HepG2 (cell line): Measurements from ENCODE around the gene TNP2. TPM values are rescaled to one million over a fixed set of nuclear protein-coding genes. Genes with fewer than 3 reads are reported as not detected.
A peak's percentile ranks its signal among the peaks of the same experiment; 100 is the strongest.

Experiments
- HNF1B ChIP-seq: sonication (generic); formaldehyde crosslinking; IDR thresholded peaks from 2 replicates; pipeline ENCODE4 v1.5.1; 2020; ENCODE audit warnings: mild to moderate bottlenecking, moderate library complexity, missing genetic modification reagents
- HOXD1 ChIP-seq: sonication (generic); formaldehyde crosslinking; IDR thresholded peaks from 2 replicates; pipeline ENCODE4 v1.5.0; 2020; ENCODE audit warnings: missing genetic modification reagents
- KLF16 ChIP-seq, 2 experiments: sonication (generic) in 1 of 2; formaldehyde crosslinking in 1 of 2; IDR thresholded peaks; 2 replicates each; pipeline versions ENCODE4 v1.6.1 to v1.8.0; 2016 to 2023; ENCODE audit warnings: missing genetic modification reagents in 2 of 2, missing compliant biosample characterization in 1 of 2
- KLF6 ChIP-seq: IDR thresholded peaks from 2 replicates; pipeline ENCODE4 v1.8.0; 2016; ENCODE audit warnings: missing biosample characterization, missing genetic modification reagents
- LBX2 ChIP-seq: sonication (generic); formaldehyde crosslinking; IDR thresholded peaks from 2 replicates; pipeline ENCODE4 v1.5.0; 2020; ENCODE audit warnings: missing genetic modification reagents, mild to moderate bottlenecking, borderline replicate concordance
- NFE2L2 ChIP-seq: fragments of 150-350 bp; IDR thresholded peaks from 2 replicates; pipeline ENCODE4 v1.6.1; 2014; ENCODE audit warnings: low read length
- PATZ1 ChIP-seq: sonication (generic); formaldehyde crosslinking; IDR thresholded peaks from 2 replicates; pipeline ENCODE4 v1.4.0; 2020; ENCODE audit warnings: missing genetic modification reagents
- SKIL ChIP-seq: sonication (generic); formaldehyde crosslinking; IDR thresholded peaks from 2 replicates; pipeline ENCODE4 v1.8.0; 2022; ENCODE audit warnings: missing genetic modification reagents, mild to moderate bottlenecking, moderate library complexity, borderline replicate concordance
- SP1 ChIP-seq, 2 experiments: fragments of 450-650 bp in 1 of 2; sonication (generic) in 1 of 2; formaldehyde crosslinking in 1 of 2; IDR thresholded peaks; 2 replicates each; pipeline versions ENCODE4 v1.4.0 to v1.6.1; 2016 to 2020; ENCODE audit warnings: missing genetic modification reagents in 1 of 2
- TGIF2 ChIP-seq: IDR thresholded peaks from 2 replicates; pipeline ENCODE4 v1.6.1; 2016; ENCODE audit warnings: control low read depth, missing compliant biosample characterization
- XBP1 ChIP-seq: sonication (generic); formaldehyde crosslinking; IDR thresholded peaks from 2 replicates; pipeline ENCODE4 v1.5.0; 2020; ENCODE audit warnings: missing genetic modification reagents
- ZBTB39 ChIP-seq: sonication (generic); formaldehyde crosslinking; IDR thresholded peaks from 2 replicates; pipeline ENCODE4 v1.5.0; 2020; ENCODE audit warnings: missing genetic modification reagents
- ZC3H13 ChIP-seq: sonication (generic); formaldehyde crosslinking; IDR thresholded peaks from 2 replicates; pipeline ENCODE4 v1.8.1; 2023; ENCODE audit warnings: mild to moderate bottlenecking, missing genetic modification reagents, moderate library complexity
- ZNF367 ChIP-seq: sonication (generic); formaldehyde crosslinking; IDR thresholded peaks from 2 replicates; pipeline ENCODE4 v1.4.0; 2020; ENCODE audit warnings: missing genetic modification reagents, borderline replicate concordance
- ZNF770 ChIP-seq: sonication (generic); formaldehyde crosslinking; IDR thresholded peaks from 2 replicates; pipeline ENCODE4 v1.5.0; 2020; ENCODE audit warnings: mild to moderate bottlenecking, missing genetic modification reagents
- polyA plus RNA-seq, 8 experiments: library from polyadenylated mRNA; depleted of rRNA in 3 of 8; stranded (reverse) in 7 of 8; unstranded in 1 of 8; fragments of >200 nt; fragmentation: Illumina TruSeq in 4 of 8; extraction: Trizol in 4 of 8; gene quantifications; 2 replicates each; pipeline versions ENCODE4 v1.2.1 to v1.2.3, GENCODE V29; 2011 to 2016; ENCODE audit warnings: low read depth in 4 of 8, missing spikeins in 1 of 8, mixed read lengths in 1 of 8; ENCODE audit not compliant: insufficient read depth in 1 of 8
- total RNA-seq, 5 experiments: library from RNA; depleted of rRNA; stranded (reverse); fragments of >200 nt; fragmentation: Illumina TruSeq; extraction: Trizol; gene quantifications; 2 replicates each; pipeline ENCODE4 v1.2.3, GENCODE V29; 2016; ENCODE audit warnings: low read depth in 1 of 5

TNP2 gene
- total and polyA plus RNA-seq, 2 of the 13 experiments (the other 11 are each of a cell fraction or from before 2014, with no cell fraction given) = not detected

GRCh38 chr16:11258553-11259492 lies 10.3 kb downstream of the TNP2 start (continued):
- TF ChIP-seq SKIL (CRISPR knock-in tag) = peak; percentile 70; the same call in 1 of the 2 replicates
- peak; percentile 46; the same call in 1 of the 2 replicates for TF ChIP-seq KLF6
- peak; percentile 86 for TF ChIP-seq TGIF2
- TF ChIP-seq SP1 (IDR thresholded peaks at IDR 0.05) = no peak
- no peak for TF ChIP-seq SP1 (CRISPR knock-in tag; IDR thresholded peaks at IDR 0.05)
- no peak; a peak in 1 of 4 replicates for TF ChIP-seq KLF16 (CRISPR knock-in tag; IDR thresholded peaks at IDR 0.05)
- TF ChIP-seq LBX2 (CRISPR knock-in tag) = 0 out of 2 replicates have a peak, but pooled peaks have one; percentile 23
- no peak for TF ChIP-seq ZNF770
- 0 out of 2 replicates have a peak, but pooled peaks have one; percentile 60 for TF ChIP-seq ZBTB39 (CRISPR knock-in tag)
- TF ChIP-seq HOXD1 (CRISPR knock-in tag) = no peak
- peak; percentile 51; the same call in 1 of the 2 replicates for TF ChIP-seq ZC3H13 (CRISPR knock-in tag)
- no peak for TF ChIP-seq NFE2L2
- TF ChIP-seq XBP1 (CRISPR knock-in tag) = no peak
- peak; percentile 86 for TF ChIP-seq HNF1B (CRISPR knock-in tag)
- peak; percentile 40 for TF ChIP-seq PATZ1 (CRISPR knock-in tag)
- no peak for TF ChIP-seq ZNF367 (CRISPR knock-in tag)
